Lower leg skin (tissue), 3 donors: ENCODE measurements around the gene DAGLA.

ENCODE experiments used
- CTCF ChIP-seq, 3 donors: fragments of 450-650 bp; IDR thresholded peaks; one replicate each; pipeline ENCODE4 v1.5.1; 2016; ENCODE audit warnings: antibody characterized with exemption in 3 of 3, mild to moderate bottlenecking in 3 of 3, moderate library complexity in 2 of 3
- POLR2A ChIP-seq, 2 donors: fragments of 450-650 bp; IDR thresholded peaks; one replicate each; pipeline ENCODE4 v1.6.1; 2016 to 2017; ENCODE audit warnings: antibody characterized with exemption in 2 of 2, mild to moderate bottlenecking in 1 of 2, moderate library complexity in 1 of 2

GRCh38 chr11:61697764-61698163 is 17.6 kb downstream of the DAGLA start:
- no peak for TF ChIP-seq POLR2A (IDR thresholded peaks at IDR 0.05)
- TF ChIP-seq CTCF (IDR thresholded peaks at IDR 0.05), result no peak
